Measurements from ENCODE around the gene ZXDC.

Gene ZXDC

DNA sequence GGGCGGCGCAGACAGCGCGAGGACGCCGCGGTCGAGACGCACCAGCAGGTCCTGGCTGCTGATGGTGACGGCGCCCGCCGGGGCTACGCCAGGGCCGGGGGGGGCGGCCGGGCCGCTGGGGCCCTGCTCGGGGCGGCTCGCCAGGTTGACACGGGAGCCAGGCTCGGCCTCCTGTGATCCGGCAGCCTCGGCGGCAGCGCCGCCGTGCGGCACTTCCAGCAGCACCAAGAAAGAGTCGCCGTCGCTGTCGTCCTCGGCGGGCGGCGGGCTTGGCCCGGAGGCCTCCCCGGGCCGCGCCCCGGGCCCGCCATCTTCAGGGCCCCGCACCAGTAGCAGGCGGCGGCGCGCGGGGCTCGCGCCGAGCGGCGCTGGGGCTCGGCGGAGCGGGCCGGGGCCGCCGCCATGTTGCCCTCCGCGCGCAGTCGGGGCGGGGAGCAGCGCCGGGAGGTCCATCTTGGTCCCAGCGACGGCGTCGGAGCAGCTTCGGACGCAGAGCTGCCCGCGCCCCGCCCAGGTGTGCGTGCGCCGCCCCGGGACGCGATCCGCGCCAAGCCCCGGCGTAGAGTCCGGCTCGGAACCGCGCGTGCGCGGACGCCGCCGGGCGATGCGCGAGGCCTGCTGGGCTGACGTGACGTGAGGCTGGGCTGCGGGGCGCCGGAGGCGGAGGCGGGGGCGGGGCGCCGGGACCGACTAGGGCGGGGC lies at the start of gene ZXDC:
Gene ZXDC (minus strand): TSS at position 479 of the 702 bp plus-strand sequence. CDS start 26 bp downstream, at position 453.
- DNase-seq (ENCODE audit: low read depth in 2 of 2), result peak; percentile 90 to 92

DNA sequence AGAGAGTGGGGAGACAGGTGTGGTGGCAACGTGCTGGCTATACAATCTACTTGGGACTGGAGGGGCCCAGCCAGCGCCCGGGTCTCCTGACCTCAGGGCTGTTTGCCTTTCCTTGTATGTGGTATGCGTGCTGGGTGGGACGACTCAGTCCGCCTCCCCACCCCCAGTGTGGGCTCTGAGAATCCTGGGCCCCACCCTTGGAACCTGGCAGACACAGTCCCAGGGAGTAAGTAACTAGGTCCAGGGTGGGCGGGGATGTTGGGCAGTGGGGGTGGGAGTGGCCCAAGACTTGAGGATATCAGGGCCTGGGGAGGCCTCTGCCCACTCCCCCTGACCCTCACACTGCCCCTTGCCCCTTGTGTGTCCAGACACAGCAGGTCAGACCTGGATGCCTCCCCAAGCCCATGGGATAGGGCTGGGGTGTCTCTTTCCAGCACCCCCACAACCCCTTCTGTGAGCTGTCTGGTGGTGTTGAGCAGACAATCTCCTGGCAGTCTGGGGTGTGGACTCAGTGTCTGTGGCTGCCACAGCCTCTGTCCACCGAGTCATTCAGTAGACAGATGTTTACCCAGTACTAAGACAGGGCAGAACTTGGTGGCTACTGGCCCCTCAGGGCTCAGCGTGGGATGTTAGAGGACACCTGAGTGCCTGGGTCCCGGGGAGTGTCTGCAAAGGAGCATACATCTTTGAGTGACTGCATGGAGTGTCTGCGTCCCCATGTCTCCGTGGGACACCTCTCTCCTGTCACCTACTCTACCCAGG lies 49.6 kb upstream of the ZXDC start:
- DNase-seq (ENCODE audit: low read depth in 2 of 2), result no peak

- DNase-seq (ENCODE audit: low read depth in 2 of 2), result no peak
These were observed 48.8 kb upstream of the ZXDC start for GRCh38 chr3:126524429-126524988.

- no peak for DNase-seq (ENCODE audit: low read depth in 2 of 2)
These were observed 48.2 kb upstream of the ZXDC start, which contains the start of gene CHST13 for GRCh38 chr3:126523745-126524428. TSS of gene CHST13 (plus strand) at chr3:126524155. CDS start at chr3:126524333, 178 bp downstream.

DNA sequence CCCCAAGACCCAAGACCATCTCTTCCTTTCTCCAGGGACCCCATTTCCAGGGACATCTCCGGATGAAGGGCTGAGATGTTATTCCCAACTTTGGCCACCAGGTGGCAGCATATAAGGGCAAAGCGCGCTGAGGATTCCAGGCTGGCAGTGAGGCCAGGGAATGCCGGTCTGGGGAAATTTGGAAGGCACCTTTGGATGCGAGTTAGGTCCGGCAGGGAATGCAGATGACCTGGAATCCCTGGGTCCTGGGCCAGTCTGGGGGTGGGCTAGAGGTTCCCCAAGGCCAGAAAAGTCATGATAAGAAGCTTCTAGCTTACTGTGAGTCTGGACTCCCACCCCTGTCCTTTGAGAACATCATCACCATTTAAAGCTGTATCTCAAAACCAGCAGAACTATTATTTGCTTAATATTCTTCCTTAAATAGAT lies 46.7 kb upstream of the ZXDC start:
- peak; percentile 17 to 25 for DNase-seq (ENCODE audit: low read depth in 2 of 2)

GRCh38 chr3:126521122-126521891 lies 45.6 kb upstream of the ZXDC start:
- DNase-seq (ENCODE audit: low read depth in 2 of 2), result no peak

DNA sequence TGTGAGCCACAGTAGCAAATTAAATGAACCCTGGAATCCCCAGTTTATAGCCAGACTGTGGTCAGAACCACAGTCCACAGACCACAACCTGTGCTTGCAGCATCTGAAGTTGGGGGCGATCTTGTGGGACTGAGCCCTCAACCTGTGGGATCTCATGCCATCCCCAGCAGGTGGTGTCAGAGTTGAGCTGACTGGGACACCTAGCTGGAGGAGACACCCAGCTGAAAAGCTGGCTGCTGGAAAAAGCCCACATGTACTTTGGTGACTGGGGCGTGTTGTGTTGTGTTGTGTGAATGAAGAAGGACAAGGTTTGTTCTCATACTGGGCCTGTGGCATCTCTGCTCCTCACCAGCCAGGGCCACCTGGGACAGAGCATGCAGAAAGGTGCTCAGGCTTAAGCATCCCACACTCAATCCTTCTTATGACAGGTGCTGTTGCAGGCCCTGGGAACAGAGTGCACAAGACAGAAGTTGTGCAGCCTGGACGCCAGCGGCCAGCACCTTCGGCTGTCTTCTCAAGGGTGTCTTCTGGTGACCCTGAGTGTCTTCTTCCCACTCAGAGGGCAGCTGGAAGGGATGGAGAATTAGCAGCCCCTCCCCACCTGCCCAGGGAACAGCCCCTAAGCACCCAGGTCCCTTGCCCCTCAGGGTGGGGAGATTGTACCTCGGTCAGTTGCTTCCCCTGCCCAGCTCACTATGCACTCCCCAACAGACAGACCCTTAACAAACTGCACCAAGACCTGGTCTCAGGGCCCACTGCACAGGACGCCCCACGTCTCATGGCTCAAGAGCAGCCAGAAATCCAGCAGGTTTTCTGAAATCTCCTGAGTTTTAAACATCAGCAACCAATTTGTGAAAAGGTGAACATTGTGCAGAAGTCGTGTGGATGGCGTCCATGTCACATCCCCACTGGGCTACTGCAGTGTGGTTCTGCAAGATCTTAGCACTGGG lies 44.1 kb upstream of the ZXDC start:
- DNase-seq (ENCODE audit: low read depth in 2 of 2), result no peak

- no peak for DNase-seq (ENCODE audit: low read depth in 2 of 2)
These were observed 43.1 kb upstream of the ZXDC start for GRCh38 chr3:126518779-126519177.

DNA sequence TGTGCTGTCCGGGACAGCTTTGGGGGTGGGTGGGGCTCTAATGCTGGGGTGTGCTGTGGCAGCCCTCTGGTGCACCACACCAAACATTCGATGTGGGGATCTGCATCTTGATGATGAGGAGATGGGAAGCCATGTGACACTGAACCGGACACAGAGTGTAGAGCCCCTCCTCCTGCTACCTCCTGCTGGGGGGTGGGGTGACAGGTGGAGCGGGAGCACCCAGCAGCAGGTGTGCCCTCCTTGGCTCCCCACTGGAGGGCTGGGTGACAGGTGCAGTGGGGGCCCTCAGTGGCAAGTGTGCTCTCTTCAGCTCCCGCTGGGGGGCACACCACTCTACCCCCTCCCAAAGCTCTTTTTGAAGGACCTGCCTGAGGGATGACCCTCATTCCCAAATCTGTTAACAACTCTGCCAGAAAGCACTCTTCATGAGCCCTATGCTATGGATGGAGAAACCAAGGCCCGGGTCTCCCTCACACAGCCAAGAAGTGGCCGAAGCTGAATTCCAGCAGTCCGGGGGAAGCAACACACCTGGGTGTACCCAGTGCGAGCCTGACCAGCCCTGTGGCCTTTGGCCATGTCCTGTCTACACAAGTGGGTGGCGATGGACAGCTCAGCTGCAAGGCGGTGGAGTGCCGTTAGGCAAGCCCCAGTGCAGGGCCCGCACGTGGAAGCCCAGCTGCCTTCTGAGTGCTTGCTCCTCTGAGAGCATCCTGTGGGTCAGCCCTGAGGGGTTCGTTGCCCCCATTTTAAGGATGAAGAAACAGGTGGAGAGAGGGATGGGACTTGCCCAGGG lies 42.5 kb upstream of the ZXDC start:
- DNase-seq (ENCODE audit: low read depth in 2 of 2), result no peak

DNA sequence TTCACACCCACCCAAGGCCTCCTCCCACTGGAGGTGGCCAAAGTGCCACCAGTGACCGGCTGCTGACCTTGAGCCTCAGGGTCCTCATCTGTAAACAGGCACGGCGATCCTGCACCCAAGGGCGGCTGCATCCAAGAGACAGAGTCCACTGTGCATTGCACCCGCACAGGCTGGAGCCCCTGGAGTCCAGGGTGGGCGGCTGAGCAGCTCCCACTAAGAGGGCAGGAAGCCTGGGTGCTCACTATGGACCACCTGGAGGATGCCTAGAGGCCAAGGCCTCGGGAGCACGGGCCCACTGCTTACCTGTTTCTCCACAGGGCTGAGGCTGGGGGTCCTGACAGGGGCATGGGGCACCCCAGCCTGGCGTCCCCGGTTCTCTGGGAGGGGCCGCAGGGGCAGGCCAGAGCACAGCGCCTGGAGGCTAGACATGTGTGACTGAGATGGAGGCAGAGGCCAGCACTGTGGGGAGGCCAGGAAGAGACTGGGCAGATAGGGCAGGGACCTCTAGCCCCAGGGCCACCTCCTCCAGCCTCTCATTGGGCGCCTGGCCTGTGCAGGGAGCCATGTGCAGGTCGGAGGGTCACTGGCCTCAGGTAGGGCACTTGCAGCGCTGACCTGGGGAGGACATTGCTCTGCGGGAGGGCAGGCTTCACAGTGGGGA lies 41.7 kb upstream of the ZXDC start, which contains the start of gene UROC1:
Gene UROC1 (minus strand): TSS at position 483 of the 661 bp plus-strand sequence. CDS start 54 bp downstream, at position 429.
- DNase-seq (ENCODE audit: low read depth in 2 of 2), result no peak

GRCh38 chr3:126516936-126517290 lies 41.2 kb upstream of the ZXDC start:
- no peak for DNase-seq (ENCODE audit: low read depth in 2 of 2)

GRCh38 chr3:126516152-126516935 lies 40.7 kb upstream of the ZXDC start:
- no peak for DNase-seq (ENCODE audit: low read depth in 2 of 2)

DNA sequence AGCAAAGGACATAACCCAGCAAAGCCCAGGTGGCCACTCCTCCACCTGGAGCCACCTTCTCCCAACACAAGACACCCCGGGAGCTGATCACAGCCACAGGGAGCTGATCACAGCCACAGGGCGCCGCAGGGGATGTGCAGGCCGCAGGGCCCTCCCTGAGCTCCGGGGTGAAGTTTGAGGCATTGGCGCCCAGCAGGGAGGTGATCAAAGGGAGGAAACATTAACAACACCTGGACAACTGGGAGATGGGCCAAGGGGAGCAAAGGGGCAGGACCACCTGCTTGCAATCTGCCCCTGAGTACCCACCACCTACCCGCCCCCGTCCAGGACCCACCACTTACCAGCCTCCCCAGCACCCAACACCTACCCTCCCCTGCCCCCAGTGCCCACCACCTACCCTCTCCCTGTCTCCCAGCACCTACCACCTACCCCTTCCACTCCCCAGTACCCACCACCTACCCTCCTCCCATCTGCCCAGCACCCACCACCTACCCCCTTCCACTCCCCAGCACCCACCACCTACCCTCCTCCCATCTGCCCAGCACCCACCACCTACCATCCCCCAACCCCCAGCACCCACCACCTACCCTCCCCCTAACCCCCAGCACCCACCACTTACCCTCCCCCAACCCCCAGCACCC lies 39.5 kb upstream of the ZXDC start:
- DNase-seq (ENCODE audit: low read depth in 2 of 2), result no peak

- DNase-seq (ENCODE audit: low read depth in 2 of 2), result no peak
These were observed 38.5 kb upstream of the ZXDC start for GRCh38 chr3:126514161-126514560.

GRCh38 chr3:126512916-126513650 lies 37.4 kb upstream of the ZXDC start:
- DNase-seq (ENCODE audit: low read depth in 2 of 2), result no peak

DNA sequence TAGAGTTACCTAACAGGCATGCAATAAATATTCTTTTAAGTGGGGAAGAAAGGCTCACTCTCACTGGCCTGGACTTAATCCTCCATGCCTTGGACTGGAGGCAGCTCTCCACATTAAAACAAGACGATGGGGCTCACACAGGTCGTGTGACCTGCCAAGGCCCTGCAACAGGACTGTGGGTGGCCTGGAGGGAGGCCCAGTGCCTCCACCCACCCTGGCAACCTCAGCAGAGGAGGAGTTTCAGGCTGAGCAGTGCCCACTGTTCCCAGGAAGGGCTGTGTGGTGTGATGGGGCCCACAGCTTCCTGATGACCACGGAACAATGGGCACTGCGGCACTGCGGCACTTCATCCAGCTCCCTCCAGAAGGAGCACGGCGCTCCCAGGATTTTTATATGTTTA lies 36.3 kb upstream of the ZXDC start:
- no peak for DNase-seq (ENCODE audit: low read depth in 2 of 2)

DNA sequence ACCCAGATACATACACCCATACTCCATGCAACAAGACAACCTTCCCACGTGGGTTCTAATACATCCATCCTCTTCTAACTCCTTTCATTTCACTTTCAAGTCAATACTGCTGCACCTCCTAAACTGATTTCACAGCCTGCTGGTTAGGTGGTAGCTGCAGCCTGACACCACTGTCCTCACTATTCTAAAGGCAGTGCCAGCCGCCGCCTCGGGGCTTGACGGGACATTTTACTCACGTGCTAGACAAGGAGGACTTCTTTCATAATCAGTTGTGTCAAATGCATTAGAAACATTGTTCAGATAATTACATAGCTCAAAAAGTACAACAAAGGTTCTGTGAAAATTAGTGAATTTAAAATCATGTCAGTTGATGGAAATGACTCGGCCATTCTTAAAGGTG lies 35.6 kb upstream of the ZXDC start:
- no peak for DNase-seq (ENCODE audit: low read depth in 2 of 2)
